HG03108 (cell line): ENCODE measurements around the gene PRPS1L1.

Experiments used
- ATAC-seq: cut with Tn5 transposase; IDR thresholded peaks from one replicate; pipeline ENCODE4 v1.9.1; 2021; ENCODE audit warnings: moderate library complexity; ENCODE audit not compliant: unreplicated experiment

PRPS1L1 gene

GRCh38 chr7:18027628-18028027 is at the start of gene PRPS1L1:
PRPS1L1 (minus strand) TSS chr7:18027846.
- ATAC-seq = no peak

DNA sequence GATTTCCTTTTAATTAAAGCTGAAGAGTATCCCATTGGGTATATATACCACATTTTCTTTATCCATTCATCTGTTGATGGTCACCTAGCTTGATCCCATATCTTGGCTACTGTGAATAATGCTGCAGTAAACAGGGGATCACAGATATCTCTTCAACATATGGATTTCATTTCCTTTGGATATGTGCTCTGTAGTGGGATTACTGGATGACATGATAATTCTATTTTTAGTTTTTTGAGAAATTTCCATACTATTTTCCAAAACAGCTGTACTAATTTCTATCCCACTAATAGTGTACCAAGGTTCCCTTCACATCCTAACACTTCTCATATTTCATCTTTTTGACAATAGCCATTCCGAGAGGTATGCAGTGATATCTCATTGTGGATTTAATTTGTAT is 48.8 kb upstream of the PRPS1L1 start:
- no peak for ATAC-seq

DNA sequence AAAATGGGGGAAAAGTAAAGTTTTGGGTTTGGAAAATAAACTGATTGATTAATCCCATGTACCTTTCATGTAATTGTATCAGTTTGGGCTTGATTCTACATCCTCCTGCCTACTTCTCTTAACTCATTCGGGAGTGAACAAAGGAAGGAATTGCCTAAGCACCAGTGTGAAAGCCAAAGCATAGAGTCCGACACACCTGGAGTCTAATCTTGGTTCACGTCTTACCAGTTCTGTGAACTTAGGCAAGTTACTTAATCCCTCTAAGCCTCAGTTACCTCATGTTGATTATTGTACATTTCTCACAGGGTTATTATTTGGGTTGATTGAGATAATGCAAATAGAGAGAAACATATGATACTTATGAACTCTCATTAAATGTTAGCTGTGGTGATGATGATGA is 41.1 kb upstream of the PRPS1L1 start:
- no peak for ATAC-seq

DNA sequence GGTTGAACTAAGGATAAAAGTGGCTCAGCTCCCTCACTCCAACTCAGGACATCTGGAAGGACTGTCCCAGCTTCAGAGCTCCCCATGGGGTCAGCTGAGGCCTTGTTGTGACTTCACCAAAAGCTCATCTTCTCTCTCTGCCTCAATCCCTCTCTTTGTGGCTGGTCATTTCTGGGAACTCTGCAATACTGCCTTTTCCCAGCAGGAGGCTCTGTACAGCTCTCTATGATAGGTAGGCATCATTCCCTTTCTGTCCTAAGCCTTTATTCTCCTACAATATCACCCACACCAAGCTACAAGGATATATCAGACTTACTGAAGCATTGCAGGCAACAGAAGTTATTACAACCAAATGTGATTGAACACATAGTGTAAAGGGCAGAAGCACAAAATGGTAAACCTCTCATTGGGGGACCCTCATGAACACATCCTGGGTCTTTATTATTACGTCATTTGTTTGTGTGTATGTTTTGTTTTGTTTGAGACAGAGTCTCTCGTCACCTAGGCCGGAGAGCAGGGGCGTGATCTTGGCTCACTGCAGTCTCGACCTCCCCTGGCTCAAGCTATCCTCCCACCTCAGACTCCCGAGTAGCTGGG is 36.7 kb upstream of the PRPS1L1 start:
- no peak for ATAC-seq

- ATAC-seq = no peak
Observed at GRCh38 chr7:18063149-18063901, 35.7 kb upstream of the PRPS1L1 start.

DNA sequence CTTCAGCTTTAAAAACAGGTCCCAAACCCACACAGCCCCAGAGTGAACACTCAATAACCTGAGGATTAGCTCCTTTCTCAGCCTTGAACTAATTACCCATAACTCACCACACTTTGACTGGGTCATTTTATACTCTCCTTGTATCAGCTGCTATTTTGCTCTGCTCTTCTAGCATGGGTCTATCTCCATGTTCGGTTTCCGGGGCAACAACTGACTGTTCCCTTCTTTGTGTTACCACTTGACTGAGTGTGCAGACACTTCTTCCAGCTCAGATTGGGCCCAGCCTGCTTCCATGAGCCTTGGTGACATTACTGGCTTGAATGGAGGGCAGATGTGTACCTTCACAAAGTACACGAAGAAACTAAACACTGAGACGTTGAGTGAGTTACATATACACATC is 31.5 kb upstream of the PRPS1L1 start:
- ATAC-seq = no peak

DNA sequence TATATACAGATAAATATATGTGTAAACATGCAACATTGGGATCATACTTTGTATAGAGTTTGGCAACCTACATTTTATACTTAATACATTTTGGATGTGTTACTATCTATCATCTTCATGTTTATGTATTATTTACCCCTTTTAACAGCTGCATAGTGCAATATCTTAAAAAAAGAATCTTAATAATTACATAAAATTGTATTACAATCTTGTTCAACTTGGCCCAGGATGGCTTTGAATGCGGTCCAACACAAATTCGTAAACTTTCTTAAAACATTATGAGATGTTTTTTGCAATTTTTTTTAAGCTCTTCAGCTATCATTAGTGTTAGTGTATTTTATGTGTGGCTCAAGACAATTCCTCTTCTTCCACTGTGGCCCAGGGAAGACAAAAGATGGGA is 26.3 kb upstream of the PRPS1L1 start:
- no peak for ATAC-seq

DNA sequence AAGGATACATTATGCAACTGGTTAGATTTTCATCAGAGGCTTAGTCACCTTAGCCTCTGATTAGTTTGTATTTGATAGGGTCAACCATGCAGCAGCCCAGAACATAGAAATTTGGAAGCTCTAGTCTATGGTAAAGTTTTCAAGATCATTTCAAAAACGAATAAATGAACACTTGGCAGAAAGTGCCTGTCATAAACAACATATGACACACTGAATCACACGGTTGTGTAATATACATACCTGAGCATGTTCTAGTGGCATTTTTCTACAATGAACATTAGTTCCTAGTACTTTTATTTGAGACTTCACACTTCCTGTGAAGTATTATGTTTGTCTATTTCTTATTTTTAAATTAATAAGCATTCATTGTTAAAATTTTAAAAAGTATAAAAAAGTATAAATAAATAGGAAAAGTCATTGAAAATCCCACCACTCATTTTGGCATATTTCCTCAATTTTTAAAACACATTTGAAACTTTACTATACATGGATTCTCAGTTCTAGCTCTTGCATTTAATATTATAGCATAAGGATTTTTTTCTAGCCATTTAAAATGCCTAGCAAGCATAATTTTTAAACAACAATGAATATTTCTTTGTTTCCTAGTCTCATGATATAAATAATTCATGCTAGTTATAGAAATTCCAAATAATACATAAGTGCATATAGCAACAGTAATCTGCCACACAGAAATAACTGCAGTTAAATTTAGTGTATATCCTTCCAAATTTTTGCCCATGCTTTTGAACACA is 25.7 kb upstream of the PRPS1L1 start:
- no peak for ATAC-seq

- no peak for ATAC-seq
Observed at GRCh38 chr7:18049262-18049661, 21.6 kb upstream of the PRPS1L1 start.

- no peak for ATAC-seq
Observed at GRCh38 chr7:18046601-18047000, 19.0 kb upstream of the PRPS1L1 start.

- no peak for ATAC-seq
Observed at GRCh38 chr7:18045171-18045570, 17.5 kb upstream of the PRPS1L1 start.

- ATAC-seq = no peak
Observed at GRCh38 chr7:18041191-18041590, 13.5 kb upstream of the PRPS1L1 start.

DNA sequence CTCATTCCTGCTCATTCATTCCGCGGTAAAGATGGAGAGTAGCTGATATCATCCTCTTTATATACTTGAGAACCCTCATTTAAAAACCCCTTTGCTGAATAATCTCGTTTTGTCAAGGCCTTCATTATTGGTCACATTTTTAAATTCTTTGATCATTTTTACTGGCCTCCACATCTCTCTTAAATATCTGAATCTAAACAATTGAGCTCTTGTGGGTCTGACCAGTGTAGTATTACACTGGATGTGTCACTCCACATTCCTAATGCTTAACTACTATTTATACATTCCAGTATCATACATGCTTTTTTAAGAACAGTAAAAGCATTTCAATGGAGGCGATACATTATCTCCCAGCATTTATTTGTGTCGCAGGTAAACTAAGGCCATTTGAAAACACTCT is 12.6 kb upstream of the PRPS1L1 start:
- ATAC-seq = no peak

DNA sequence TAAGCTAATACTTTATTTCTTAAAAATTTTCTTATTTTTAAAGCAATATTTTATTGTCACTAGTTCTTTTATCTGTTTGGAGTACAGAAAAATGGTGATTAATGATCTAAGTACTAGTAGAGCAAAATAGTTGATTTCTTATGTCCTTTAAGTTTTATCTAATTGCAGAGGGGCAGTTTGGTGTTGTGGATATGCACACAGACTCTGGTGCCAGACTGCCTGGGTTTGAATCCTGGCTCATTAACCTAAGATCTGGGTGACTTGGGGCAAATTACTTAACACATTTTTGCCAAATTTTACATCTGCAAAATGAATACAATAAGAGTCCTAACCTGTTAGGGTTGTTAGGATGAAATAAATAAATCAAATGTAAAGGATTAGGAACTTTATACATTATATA is 10.7 kb upstream of the PRPS1L1 start:
- ATAC-seq = no peak

DNA sequence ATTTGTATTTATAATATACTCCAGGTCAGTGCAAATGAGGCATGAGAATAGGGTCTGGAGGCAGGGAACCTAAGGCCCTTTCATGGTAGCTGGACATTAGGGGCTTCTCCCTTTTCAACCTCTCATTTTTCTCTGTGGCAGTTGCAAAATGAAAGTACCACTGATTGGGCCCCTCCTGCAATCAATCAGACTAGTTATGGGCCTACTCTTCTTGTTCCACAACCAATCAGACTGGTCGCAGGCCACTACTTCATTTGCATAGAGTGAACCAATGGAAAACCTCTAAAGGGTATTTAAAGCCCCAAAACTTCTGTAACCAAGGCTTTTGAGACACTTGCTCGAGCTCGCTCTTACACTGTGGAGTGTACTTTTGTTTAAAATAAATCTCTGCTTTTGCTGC is 10.0 kb upstream of the PRPS1L1 start:
- ATAC-seq = no peak

GRCh38 chr7:18036783-18037182 is 9.1 kb upstream of the PRPS1L1 start:
- ATAC-seq = no peak

DNA sequence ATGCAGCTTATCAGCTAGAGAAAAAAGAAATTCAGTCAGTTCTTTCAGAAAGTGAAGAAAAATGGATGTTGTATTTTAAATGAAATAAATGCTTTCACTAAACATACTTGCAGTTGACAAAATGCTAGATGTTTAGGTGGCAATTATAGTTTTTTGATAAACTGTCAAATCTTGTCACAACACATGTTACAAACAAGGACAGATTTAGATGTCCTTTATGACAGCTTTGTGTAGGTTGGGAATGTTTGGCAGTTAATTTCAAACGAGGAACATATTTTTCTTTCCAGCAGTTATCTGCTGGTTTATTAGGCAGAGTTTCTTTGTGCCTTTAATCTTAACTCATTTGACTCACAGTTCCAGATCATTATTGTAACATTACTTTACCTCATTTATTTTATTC is 3.1 kb upstream of the PRPS1L1 start:
- ATAC-seq = no peak

- ATAC-seq = no peak
Observed at GRCh38 chr7:18020138-18020715, 7.4 kb downstream of the PRPS1L1 start.

DNA sequence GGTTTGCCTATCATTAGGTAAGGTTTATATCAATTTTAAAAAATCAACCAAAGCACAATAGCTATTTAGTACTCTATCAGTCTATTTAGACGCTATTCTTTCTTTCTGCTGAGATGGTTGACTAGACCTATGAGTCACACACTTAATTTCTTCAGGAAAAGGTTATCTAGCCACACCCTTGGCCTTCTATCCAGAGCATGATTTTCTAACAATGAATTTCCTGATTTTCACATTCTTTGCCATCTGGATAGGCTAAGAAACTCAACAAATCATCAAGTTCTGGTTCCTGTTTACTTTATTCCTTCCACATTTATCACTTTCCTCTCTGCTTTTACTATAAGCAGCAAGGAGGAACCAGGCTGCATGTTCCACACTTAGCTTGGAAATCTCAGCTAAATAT is 8.1 kb downstream of the PRPS1L1 start:
- no peak for ATAC-seq

DNA sequence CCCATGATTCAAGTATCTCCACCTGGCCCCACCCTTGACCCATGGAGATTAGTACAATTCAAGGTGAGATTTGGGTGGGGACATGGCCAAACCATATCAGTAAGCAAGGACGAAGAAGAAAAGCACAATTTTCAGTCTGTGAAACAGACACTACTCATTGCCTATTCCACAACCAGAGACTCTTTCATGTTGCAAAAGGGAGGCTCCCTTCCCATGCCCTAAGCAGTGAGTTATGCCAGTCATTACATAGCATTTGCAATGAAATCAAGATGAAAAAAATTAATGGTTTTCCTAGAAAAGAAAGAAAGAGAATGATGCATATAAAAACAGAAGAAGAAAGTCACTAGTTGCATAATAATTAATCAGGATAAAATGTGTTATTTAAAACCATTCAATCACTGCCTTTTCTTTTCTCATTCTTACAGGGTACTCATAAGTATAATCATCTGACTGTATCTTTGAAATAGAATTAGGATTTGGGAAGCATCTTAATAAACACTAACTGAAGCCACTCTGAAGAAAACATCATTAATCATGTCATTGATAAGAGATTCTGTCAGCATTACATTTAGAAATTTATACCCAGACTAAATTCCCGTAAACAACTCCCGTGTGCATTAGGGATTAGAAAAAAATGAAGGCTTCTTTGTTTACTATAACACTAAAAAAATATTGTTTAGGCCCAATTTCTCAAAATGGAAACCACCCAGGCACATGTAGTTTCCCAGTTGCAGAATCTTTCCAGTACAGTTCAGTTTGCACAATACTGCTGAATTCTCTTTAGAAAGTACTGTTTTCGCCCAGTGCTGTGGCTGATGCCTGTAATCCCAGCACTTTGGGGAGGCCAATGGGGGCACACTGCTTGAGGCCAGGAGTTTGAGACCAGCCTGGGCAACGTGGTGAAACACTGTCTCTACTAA is 9.1 kb downstream of the PRPS1L1 start:
- ATAC-seq = no peak
